GM12878 (cell line): Measurements from ENCODE around the gene AIF1. TPM values are rescaled to one million over a fixed set of nuclear protein-coding genes. Genes with fewer than 3 reads are reported as not detected.

Experiments
- ATAC-seq: fragments of 200-7000 bp; cut with Tn5 transposase; 3 replicates; pipeline ENCODE4 v1.9.1; 2020; ENCODE audit warnings: mild to moderate bottlenecking, moderate library complexity
- BruUV-seq: library from RNA; stranded (reverse); fragments of 400-500 nt; replicated peaks from 2 replicates; lab custom pipeline; 2021; lab: Mats Ljungman, UMichigan
- CTCF ChIA-PET: fragments of 300-600 bp; sonication (Branson Sonifier 250); formaldehyde crosslinking; extraction: SDS; loops from one replicate; lab custom pipeline; 2021; ENCODE audit warnings: inconsistent platforms; lab: Yijun Ruan, JAX
- POLR2A ChIA-PET: fragments of 350-600 bp; formaldehyde crosslinking; extraction: SDS; loops from one replicate; lab custom pipeline; 2021; ENCODE audit warnings: inconsistent platforms; lab: Charles Lee
- RAD21 ChIA-PET: fragments of 300-600 bp; sonication (Branson Sonifier 250); formaldehyde crosslinking; loops from one replicate; lab custom pipeline; 2023; ENCODE audit warnings: antibody characterized with exemption; ENCODE audit not compliant: unreplicated experiment; lab: Charles Lee
- SMC1A ChIA-PET: fragments of 300-600 bp; sonication (Branson Sonifier 250); formaldehyde crosslinking; loops from one replicate; lab custom pipeline; 2023; ENCODE audit not compliant: unreplicated experiment, uncharacterized antibody; lab: Charles Lee
- DNase-seq: peaks from one replicate; pipeline ENCODE4 v3.0.0-alpha.2; 2011; ENCODE audit warnings: low read depth, low spot score
- FAIRE-seq: peaks from 3 replicates; lab custom pipeline; 2011; peaks lifted over from hg19 to GRCh38; lab: Jason Lieb, UNC
- H2AFZ ChIP-seq: 2 replicates; pipeline ENCODE4 v1.6.0; 2011; ENCODE audit warnings: low read depth, low read length, control low read depth; ENCODE audit not compliant: control insufficient read depth
- H3K27ac ChIP-seq: 2 replicates; pipeline ENCODE4 v1.5.1; 2011; ENCODE audit warnings: control low read depth; ENCODE audit not compliant: control insufficient read depth, insufficient read depth
- H3K27me3 ChIP-seq, 2 experiments: replicated peaks in 1 of 2; 2 replicates each; pipeline versions ENCODE4 v1.6.0 to v1.6.1; 2011; ENCODE audit warnings: low read length in 1 of 2; ENCODE audit not compliant: control insufficient read depth in 2 of 2, insufficient read depth in 2 of 2
- H3K36me3 ChIP-seq, 2 experiments: 2 replicates each; pipeline ENCODE4 v1.5.1; 2011; ENCODE audit warnings: low read length in 1 of 2; ENCODE audit not compliant: control insufficient read depth in 2 of 2, insufficient read depth in 2 of 2
- H3K4me1 ChIP-seq: 2 replicates; pipeline ENCODE4 v1.6.1; 2011; ENCODE audit warnings: mild to moderate bottlenecking, low read length, moderate library complexity, mixed read lengths; ENCODE audit not compliant: control insufficient read depth, insufficient read depth
- H3K4me2 ChIP-seq: 2 replicates; pipeline ENCODE4 v1.6.0; 2011; ENCODE audit warnings: control low read depth; ENCODE audit not compliant: control insufficient read depth, insufficient read depth
- H3K4me3 ChIP-seq: fragments of 200-600 bp; sonication (generic); 2 replicates; pipeline ENCODE4 v1.5.1; 2016
- H3K79me2 ChIP-seq: 2 replicates; pipeline ENCODE4 v1.6.0; 2011; ENCODE audit warnings: low read length; ENCODE audit not compliant: control insufficient read depth, insufficient read depth
- H3K9ac ChIP-seq: 2 replicates; pipeline ENCODE4 v1.8.0; 2011; ENCODE audit warnings: low read length, control low read depth, mixed read lengths; ENCODE audit not compliant: control insufficient read depth, insufficient read depth
- H3K9me3 ChIP-seq: replicated peaks from 3 replicates; pipeline ENCODE4 v1.5.1; 2011; ENCODE audit warnings: mild to moderate bottlenecking, low read length; ENCODE audit not compliant: control insufficient read depth, insufficient read depth
- H4K20me1 ChIP-seq: 2 replicates; pipeline ENCODE4 v1.6.0; 2011; ENCODE audit not compliant: control insufficient read depth, insufficient read depth
- EED ChIP-seq: sonication (generic); IDR thresholded peaks from 2 replicates; pipeline ENCODE4 v1.6.1; 2016; ENCODE audit warnings: antibody characterized with exemption, low read depth
- HDGF ChIP-seq: fragments of 450-650 bp; IDR thresholded peaks from 2 replicates; pipeline ENCODE4 v1.6.1; 2016; ENCODE audit warnings: antibody characterized with exemption
- MEF2A ChIP-seq: IDR thresholded peaks from 2 replicates; pipeline ENCODE4 v1.6.1; 2011; ENCODE audit warnings: low read depth, mild to moderate bottlenecking, low read length, moderate library complexity; ENCODE audit not compliant: insufficient read depth
- NR2C1 ChIP-seq: fragments of 450-650 bp; IDR thresholded peaks from 2 replicates; pipeline ENCODE4 v1.6.1; 2017; ENCODE audit warnings: antibody characterized with exemption, mild to moderate bottlenecking, moderate library complexity
- NR2F1 ChIP-seq: fragments of 450-650 bp; conservative IDR thresholded peaks from 2 replicates; pipeline ENCODE4 v1.6.1; 2017; ENCODE audit warnings: mild to moderate bottlenecking
- PAX5 ChIP-seq: IDR thresholded peaks from 2 replicates; pipeline ENCODE4 v1.6.1; 2011; ENCODE audit warnings: low read depth, low read length, borderline replicate concordance
- PAX8 ChIP-seq: fragments of 450-650 bp; IDR thresholded peaks from 2 replicates; pipeline ENCODE4 v1.6.1; 2017; ENCODE audit warnings: mild to moderate bottlenecking, moderate library complexity
- POLR2A ChIP-seq: IDR thresholded peaks from 2 replicates; pipeline ENCODE4 v1.6.1; 2011; ENCODE audit warnings: low read depth, mild to moderate bottlenecking, low read length
- TAF1 ChIP-seq: IDR thresholded peaks from 2 replicates; pipeline ENCODE4 v1.6.1; 2011; ENCODE audit warnings: mild to moderate bottlenecking, low read depth, low read length, borderline replicate concordance
- WGBS: methylation state at CpG from one replicate; pipeline ENCODE4 v1.1.6; 2016; ENCODE audit warnings: low lambda C conversion rate; ENCODE audit not compliant: insufficient replicate concordance, insufficient coverage; ENCODE audit errors: missing lambda C conversion rate; 5-methylcytosine and 5-hydroxymethylcytosine counted together
- in situ Hi-C: fragments of 300-500 bp; cut with MboI; formaldehyde crosslinking; loops from 9 replicates; pipeline ENCODE4 v1.14.3; 2018; ENCODE audit warnings: mixed read lengths
- intact Hi-C: fragments of 100-400 bp; cut with micrococcal nuclease; formaldehyde crosslinking; loops from one replicate; pipeline ENCODE4 v1.14.2; 2022; ENCODE audit not compliant: unreplicated experiment
- polyA plus RNA-seq, 11 experiments: library from polyadenylated mRNA; depleted of rRNA in 4 of 11; unstranded in 6 of 11; stranded (reverse) in 5 of 11; fragments of >200 nt; fragmentation: Nextera tagmentation in 4 of 11; fragmentation: Illumina TruSeq in 1 of 11; extraction: Ambion mirVana in 4 of 11; extraction: Trizol in 1 of 11; gene quantifications; 1 replicate in 1 of 11; 2 replicates in 10 of 11; pipeline versions ENCODE4 v1.2.1 to v1.2.3, GENCODE V29; 2011 to 2016; ENCODE audit warnings: inconsistent platforms in 2 of 11, missing spikeins in 2 of 11, low read depth in 1 of 11
- total RNA-seq, 4 experiments: library from RNA; depleted of rRNA in 3 of 4; stranded (reverse); fragments of >200 nt in 3 of 4; fragmentation: Illumina TruSeq in 1 of 4; extraction: Trizol in 1 of 4; gene quantifications; 2 replicates each; pipeline versions ENCODE4 v1.2.1 to v1.2.3, GENCODE V29; 2013 to 2021
- TF ChIP-seq, protein P1 (sequence below): fragments of 450-650 bp; formaldehyde crosslinking; IDR thresholded peaks from 2 replicates; pipeline ENCODE4 v1.4.0; 2020; ENCODE audit warnings: mild to moderate bottlenecking, moderate library complexity

Gene AIF1
- total and polyA plus RNA-seq, 10 of the 15 experiments (the other 5 are each of a cell fraction or from before 2014, with no cell fraction given), result 1.9 to 256 (median 134) TPM

DNA sequence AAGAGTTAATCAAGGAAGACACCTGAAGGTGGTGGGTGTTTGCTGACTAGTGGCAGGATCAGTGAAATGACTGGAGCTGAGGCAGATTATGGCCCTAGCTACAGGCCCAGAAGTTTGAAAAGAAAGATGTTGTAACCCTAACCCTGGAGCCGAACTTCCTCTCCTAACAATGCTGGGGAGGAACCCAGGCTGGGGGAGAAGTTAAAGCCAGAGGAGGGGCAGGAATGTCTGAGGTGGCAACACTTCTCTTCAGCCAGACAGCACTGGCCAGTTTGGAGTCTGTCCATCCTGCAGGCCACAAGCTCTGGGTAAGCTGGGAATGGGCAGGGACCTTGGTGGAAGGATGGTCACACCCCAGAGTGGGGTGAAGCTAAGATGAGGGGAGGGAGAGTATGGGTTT lies 29.0 kb upstream of the AIF1 start, which contains the start of gene LST1:
TSS of gene LST1 (plus strand) at position 270 of the 400 bp plus-strand sequence. CDS start 1,023 bp downstream, outside the sequence.
- peak within 1 kb of the TSS; percentile 60 for H3K4me2 ChIP-seq
- no peaks in the 10 kb centered on the region for H3K9me3 ChIP-seq
- in situ Hi-C loops (no loop called here), intact Hi-C loops (no loop called here)
- DNase-seq (no peak), ATAC-seq (no peak), FAIRE-seq (no peak)
- TF ChIP-seq MEF2A (no peak), PAX8 (no peak)
- peak within 1 kb of the TSS; percentile 51 for H3K9ac ChIP-seq
- CTCF ChIA-PET, result interaction anchor here (1.3 to 31.0 kb wide), 5 partner anchors 6 to 92 kb away, joined by 3 to 2098 read pairs (median 789); partner anchors contain the start of genes ATP6V1G2, DDX39B, LST1 and LTA
- no TSS peak for BruUV-seq
- H3K27me3 ChIP-seq, result no peaks in the 10 kb centered on the region
- peak within 1 kb of the TSS; percentile 75 for H3K27ac ChIP-seq
- H3K4me1 ChIP-seq, result peaks cover 46% of the 10 kb centered on the region
- H4K20me1 ChIP-seq, result no peaks in the 10 kb centered on the region
- peak within 1 kb of the TSS; percentile 68; the same call in 1 of the 2 replicates for H3K4me3 ChIP-seq
- H3K79me2 ChIP-seq, result peaks cover 20% of the 10 kb centered on the region
- peak within 1 kb of the TSS; percentile 54 for H2AFZ ChIP-seq
- POLR2A ChIA-PET, result interaction anchor here (0.6 to 17.1 kb wide), 8 partner anchors 10 to 221 kb away, joined by 3 to 282 read pairs (median 10); partner anchors contain the start of genes ATP6V1G2, LSM2, LTA and NCR3
- SMC1A ChIA-PET, result interaction anchor here (1.4 to 45.5 kb wide), 4 partner anchors 9 to 94 kb away, joined by 3 to 1989 read pairs (median 290); partner anchors contain the start of genes ATP6V1G2, DDX39B, LTA and NCR3
- 50% methylated on average over 1 of the region's 1 CpG for WGBS
- no peaks in the 10 kb centered on the region; a peak in 1 of 4 replicates for H3K36me3 ChIP-seq
- RAD21 ChIA-PET, result interaction anchor here (1.2 to 17.5 kb wide), 5 partner anchors 10 to 93 kb away, joined by 4 to 620 read pairs (median 53); partner anchors contain the start of genes ATP6V1G2, LTA, NCR3 and NFKBIL1

DNA sequence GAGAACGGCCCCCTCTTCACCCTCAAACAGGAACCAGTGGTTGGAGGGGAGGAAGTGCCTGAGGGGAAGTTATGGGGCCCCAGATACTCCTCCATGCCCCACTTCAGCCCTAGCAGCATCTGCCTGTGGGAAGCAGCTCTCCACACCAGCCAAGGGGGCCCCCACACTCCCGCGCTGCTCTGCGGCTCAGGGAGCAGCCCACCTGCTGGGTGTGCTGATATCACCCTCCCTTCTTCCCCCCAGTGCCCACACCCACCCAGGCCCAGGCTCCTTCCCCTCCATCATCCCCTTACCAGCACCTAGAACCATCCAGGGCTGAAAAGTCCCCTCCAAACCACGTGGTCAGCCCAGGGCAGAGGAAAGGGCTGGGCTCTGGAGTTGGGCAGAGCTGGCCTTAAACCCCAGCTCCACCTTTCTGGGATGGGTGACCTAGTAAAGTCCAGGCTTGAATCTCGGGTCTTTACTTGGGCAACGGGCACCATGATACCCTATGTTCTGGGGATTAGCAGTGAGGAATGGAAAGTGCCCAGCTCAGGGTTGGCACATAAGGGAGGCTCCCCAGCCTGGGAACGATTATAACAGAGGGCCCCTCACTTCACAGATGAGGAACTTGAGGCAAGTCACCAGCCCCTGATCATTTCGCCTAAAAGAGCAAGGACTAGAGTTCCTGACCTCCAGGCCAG lies 28.3 kb upstream of the AIF1 start:
- POLR2A ChIA-PET, result interaction anchor here (0.5 to 17.1 kb wide), 14 partner anchors 9 to 311 kb away, joined by 3 to 282 read pairs (median 4); partner anchors contain the start of genes AIF1, ATP6V1G2, DDX39B and EHMT2
- RAD21 ChIA-PET, result interaction anchor here (0.6 to 17.5 kb wide), 9 partner anchors 9 to 152 kb away, joined by 3 to 620 read pairs (median 5); partner anchors contain the start of genes ATP6V1G2, LTA, NCR3 and NFKBIL1
- H2AFZ ChIP-seq, result peak overlapping the region; percentile 54
- H3K9me3 ChIP-seq, result no peaks in the 10 kb centered on the region
- FAIRE-seq (no peak), DNase-seq (no peak), ATAC-seq (peak; percentile 54)
- peak overlapping the region; percentile 75 for H3K27ac ChIP-seq
- H3K27me3 ChIP-seq, result no peaks in the 10 kb centered on the region
- CTCF ChIA-PET, result interaction anchor here (1.3 to 31.0 kb wide), 4 partner anchors 6 to 36 kb away, joined by 3 to 2098 read pairs (median 789); partner anchors contain the start of genes ATP6V1G2, DDX39B, LST1 and LTA
- SMC1A ChIA-PET, result interaction anchor here (0.9 to 45.5 kb wide), 6 partner anchors 8 to 94 kb away, joined by 3 to 1989 read pairs (median 30); partner anchors contain the start of genes ATP6V1G2, DDX39B, LTA and NCR3
- peaks cover 46% of the 10 kb centered on the region for H3K4me1 ChIP-seq
- no TSS peak for BruUV-seq
- H3K9ac ChIP-seq, result peak overlapping the region; percentile 51
- H3K4me2 ChIP-seq, result peak overlapping the region; percentile 60
- intact Hi-C loops, result no loop called here
- no peaks in the 10 kb centered on the region for H3K36me3 ChIP-seq
- peak overlapping the region; percentile 68; the same call in 1 of the 2 replicates for H3K4me3 ChIP-seq
- peaks cover 12% of the 10 kb centered on the region for H3K79me2 ChIP-seq
- H4K20me1 ChIP-seq, result no peaks in the 10 kb centered on the region
- 30% methylated on average over 9 of the region's 9 CpGs for WGBS
- in situ Hi-C loops, result no loop called here
- TF ChIP-seq, protein P1, sequence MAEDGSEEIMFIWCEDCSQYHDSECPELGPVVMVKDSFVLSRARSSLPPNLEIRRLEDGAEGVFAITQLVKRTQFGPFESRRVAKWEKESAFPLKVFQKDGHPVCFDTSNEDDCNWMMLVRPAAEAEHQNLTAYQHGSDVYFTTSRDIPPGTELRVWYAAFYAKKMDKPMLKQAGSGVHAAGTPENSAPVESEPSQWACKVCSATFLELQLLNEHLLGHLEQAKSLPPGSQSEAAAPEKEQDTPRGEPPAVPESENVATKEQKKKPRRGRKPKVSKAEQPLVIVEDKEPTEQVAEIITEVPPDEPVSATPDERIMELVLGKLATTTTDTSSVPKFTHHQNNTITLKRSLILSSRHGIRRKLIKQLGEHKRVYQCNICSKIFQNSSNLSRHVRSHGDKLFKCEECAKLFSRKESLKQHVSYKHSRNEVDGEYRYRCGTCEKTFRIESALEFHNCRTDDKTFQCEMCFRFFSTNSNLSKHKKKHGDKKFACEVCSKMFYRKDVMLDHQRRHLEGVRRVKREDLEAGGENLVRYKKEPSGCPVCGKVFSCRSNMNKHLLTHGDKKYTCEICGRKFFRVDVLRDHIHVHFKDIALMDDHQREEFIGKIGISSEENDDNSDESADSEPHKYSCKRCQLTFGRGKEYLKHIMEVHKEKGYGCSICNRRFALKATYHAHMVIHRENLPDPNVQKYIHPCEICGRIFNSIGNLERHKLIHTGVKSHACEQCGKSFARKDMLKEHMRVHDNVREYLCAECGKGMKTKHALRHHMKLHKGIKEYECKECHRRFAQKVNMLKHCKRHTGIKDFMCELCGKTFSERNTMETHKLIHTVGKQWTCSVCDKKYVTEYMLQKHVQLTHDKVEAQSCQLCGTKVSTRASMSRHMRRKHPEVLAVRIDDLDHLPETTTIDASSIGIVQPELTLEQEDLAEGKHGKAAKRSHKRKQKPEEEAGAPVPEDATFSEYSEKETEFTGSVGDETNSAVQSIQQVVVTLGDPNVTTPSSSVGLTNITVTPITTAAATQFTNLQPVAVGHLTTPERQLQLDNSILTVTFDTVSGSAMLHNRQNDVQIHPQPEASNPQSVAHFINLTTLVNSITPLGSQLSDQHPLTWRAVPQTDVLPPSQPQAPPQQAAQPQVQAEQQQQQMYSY (CRISPR knock-in tag), result no peak
- TF ChIP-seq EED (peak; percentile 65), NR2F1 (0 out of 2 replicates have a peak, but pooled peaks have one; percentile 18), HDGF (peak; percentile 62; the same call in 1 of the 2 replicates), POLR2A (peak; percentile 64), TAF1 (peak; percentile 22; the same call in 1 of the 2 replicates), PAX5 (0 out of 2 replicates have a peak, but pooled peaks have one; percentile 9), NR2C1 (no peak)
